Activated CD8-positive, alpha-beta memory T cell treated with anti-CD3 and anti-CD28 coated beads, Interleukin-2, amount 50 U/mL, for 1 hour (primary cell): ENCODE data around the gene SRP72.
"Not testable (repeated sequence)": the region's sequence is repeated elsewhere in the genome, so short reads cannot be mapped to it uniquely, and the experiment has no call there.

Experiments used
- DNase-seq: peaks from one replicate; pipeline ENCODE4 v3.0.0-alpha.2; 2020; ENCODE audit errors: extremely low read depth

Gene SRP72

GRCh38 chr4:56467284-56468096, at the start of gene SRP72:
TSS of gene SRP72 (plus strand) at chr4:56467617. CDS start at chr4:56467636, 19 bp downstream.
- peak; percentile 74 for DNase-seq

- no peak for DNase-seq
Observed at GRCh38 chr4:56424176-56424575, 43.2 kb upstream of the SRP72 start.

GRCh38 chr4:56424697-56425514, 42.5 kb upstream of the SRP72 start:
- peak; percentile 9 for DNase-seq

GRCh38 chr4:56425518-56425917, 41.9 kb upstream of the SRP72 start:
- no peak for DNase-seq

GRCh38 chr4:56426273-56426672, 41.1 kb upstream of the SRP72 start:
- DNase-seq: no peak

- DNase-seq: no peak
Observed at GRCh38 chr4:56427179-56427578, 40.2 kb upstream of the SRP72 start.

GRCh38 chr4:56430203-56430602, 37.2 kb upstream of the SRP72 start:
- no peak for DNase-seq

GRCh38 chr4:56433280-56433679, 34.1 kb upstream of the SRP72 start:
- no peak for DNase-seq

- no peak for DNase-seq
Observed at GRCh38 chr4:56434599-56435139, 32.7 kb upstream of the SRP72 start.

- peak; percentile 91 for DNase-seq
Observed at GRCh38 chr4:56435140-56435926, 32.1 kb upstream of the SRP72 start, which contains the start of gene PPAT. TSS of gene PPAT (minus strand) at chr4:56435615. CDS start at chr4:56435477, 138 bp downstream.

GRCh38 chr4:56438766-56439165, 28.7 kb upstream of the SRP72 start:
- DNase-seq: no peak

- no peak for DNase-seq
Observed at GRCh38 chr4:56440983-56441382, 26.4 kb upstream of the SRP72 start.

- no peak for DNase-seq
Observed at GRCh38 chr4:56444719-56445118, 22.7 kb upstream of the SRP72 start.

GRCh38 chr4:56445699-56446098, 21.7 kb upstream of the SRP72 start:
- DNase-seq: no peak

GRCh38 chr4:56448301-56448700, 19.1 kb upstream of the SRP72 start:
- no peak for DNase-seq

- not testable (repeated sequence) for DNase-seq
Observed at GRCh38 chr4:56449475-56449874, 17.9 kb upstream of the SRP72 start.

GRCh38 chr4:56450342-56450741, 17.1 kb upstream of the SRP72 start:
- DNase-seq: no peak

GRCh38 chr4:56460085-56460484, 7.3 kb upstream of the SRP72 start:
- no peak for DNase-seq

GRCh38 chr4:56462157-56462556, 5.3 kb upstream of the SRP72 start:
- no peak for DNase-seq

GRCh38 chr4:56463711-56464110, 3.7 kb upstream of the SRP72 start:
- DNase-seq: no peak

- no peak for DNase-seq
Observed at GRCh38 chr4:56464581-56464980, 2.8 kb upstream of the SRP72 start.
